Activated CD8-positive, alpha-beta T cell treated with anti-CD3 and anti-CD28 coated beads, Interleukin-2, amount 10 ng/mL, durations not matched to agents 7 days and 5 days (primary cell): Measurements from ENCODE around the gene EHBP1L1. TPM values are rescaled to one million over a fixed set of nuclear protein-coding genes. Genes with fewer than 3 reads are reported as not detected.

ENCODE experiments used
- ATAC-seq: fragments of 150-1000 bp; cut with Tn5 transposase; one replicate; pipeline ENCODE4 v1.10.0; 2021; ENCODE audit warnings: moderate library complexity
- CTCF ChIA-PET: fragments of 350-600 bp; sonication (Branson Sonifier 250); formaldehyde crosslinking; loops from one replicate; lab custom pipeline; 2021; ENCODE audit warnings: antibody characterized with exemption; lab: Charles Lee
- POLR2A ChIA-PET: fragments of 350-600 bp; sonication (Branson Sonifier 250); formaldehyde crosslinking; loops from one replicate; lab custom pipeline; 2021; ENCODE audit warnings: antibody characterized with exemption; lab: Charles Lee
- DNase-seq: peaks from one replicate; pipeline ENCODE4 v3.0.0-alpha.2; 2020
- H3K27ac Mint-ChIP-seq: one replicate; pipeline ENCODE4 v1.8.0; 2021; ENCODE audit warnings: mild to moderate bottlenecking, mixed read lengths
- H3K27me3 Mint-ChIP-seq: one replicate; pipeline ENCODE4 v1.8.0; 2021; ENCODE audit warnings: low read depth, mixed read lengths
- H3K36me3 Mint-ChIP-seq: one replicate; pipeline ENCODE4 v1.8.0; 2021; ENCODE audit warnings: low read depth, mixed read lengths
- H3K4me1 Mint-ChIP-seq: one replicate; pipeline ENCODE4 v1.8.0; 2021; ENCODE audit warnings: low read depth, mixed read lengths
- H3K4me3 Mint-ChIP-seq: one replicate; pipeline ENCODE4 v1.8.0; 2021; ENCODE audit warnings: mild to moderate bottlenecking, mixed read lengths
- H3K9me3 Mint-ChIP-seq: one replicate; pipeline ENCODE4 v1.8.0; 2022; ENCODE audit warnings: mixed read lengths; ENCODE audit not compliant: insufficient read depth
- total RNA-seq, 2 experiments: library from RNA; stranded (reverse); gene quantifications; one replicate each; pipeline ENCODE4 v1.2.3, GENCODE V29; 2021

Gene EHBP1L1
- total RNA-seq, 2 experiments from 2014 or later: 94.4 to 95.3 TPM

DNA sequence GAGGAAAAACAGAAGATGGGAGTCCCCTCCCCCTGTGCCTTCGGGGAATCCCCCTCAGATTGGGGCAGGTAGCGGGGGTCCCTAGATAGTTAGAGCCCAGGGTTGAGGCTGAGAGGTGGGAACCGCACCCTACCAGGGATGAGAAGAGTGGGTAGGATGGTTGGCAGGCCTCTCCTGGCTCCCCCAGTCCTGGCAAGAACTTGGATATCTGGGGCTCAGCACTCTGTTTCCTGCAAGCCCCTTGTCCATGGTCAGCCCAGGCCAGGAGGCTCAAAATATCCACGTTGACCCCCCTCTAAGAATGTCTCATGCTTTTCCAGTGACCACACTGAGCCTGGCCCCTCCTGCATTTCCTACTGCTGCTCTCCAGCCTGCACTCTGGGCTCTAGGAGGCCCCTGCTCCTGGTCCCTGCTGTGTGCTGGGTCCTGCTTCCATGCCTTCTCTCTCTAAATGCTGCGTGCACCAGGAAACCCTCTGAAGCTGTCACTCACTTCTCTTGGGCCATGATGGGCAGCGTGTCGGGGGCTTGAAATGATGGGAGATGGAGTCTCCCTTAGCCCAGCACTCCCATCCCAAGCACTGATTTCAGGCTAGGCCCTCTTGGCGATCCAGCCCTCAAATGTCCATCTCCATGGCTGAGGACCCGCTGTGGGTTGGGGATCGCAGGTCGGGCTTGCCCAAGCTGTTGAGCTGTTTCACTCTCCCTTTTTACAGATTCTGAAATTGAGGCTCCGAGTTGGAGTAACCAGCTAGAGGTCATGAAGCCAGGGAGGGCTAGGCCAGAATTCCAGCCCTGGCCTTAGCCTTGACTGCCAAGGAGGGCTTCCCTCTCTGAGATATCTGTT, 36.1 kb downstream of the EHBP1L1 start:
- no peaks in the 10 kb centered on the region for H3K9me3 Mint-ChIP-seq
- CTCF ChIA-PET: interaction anchor here (0.9 to 3.9 kb wide), 5 partner anchors 18 to 40 kb away, joined by 3 to 16 read pairs (median 3); partner anchors contain the start of genes EHBP1L1, FAM89B and KCNK7
- peak overlapping the region; percentile 90 for H3K27ac Mint-ChIP-seq
- DNase-seq (no peak), ATAC-seq (no peak)
- H3K4me1 Mint-ChIP-seq: peaks cover 54% of the 10 kb centered on the region
- H3K4me3 Mint-ChIP-seq: peak overlapping the region; percentile 86
- H3K27me3 Mint-ChIP-seq: no peaks in the 10 kb centered on the region
- POLR2A ChIA-PET: interaction anchor here (1.1 to 2.0 kb wide), 4 partner anchors 23 to 113 kb away, joined by 4 to 8 read pairs (median 6); partner anchors contain the start of genes MALAT1 and SIPA1
- peaks cover 45% of the 10 kb centered on the region for H3K36me3 Mint-ChIP-seq

DNA sequence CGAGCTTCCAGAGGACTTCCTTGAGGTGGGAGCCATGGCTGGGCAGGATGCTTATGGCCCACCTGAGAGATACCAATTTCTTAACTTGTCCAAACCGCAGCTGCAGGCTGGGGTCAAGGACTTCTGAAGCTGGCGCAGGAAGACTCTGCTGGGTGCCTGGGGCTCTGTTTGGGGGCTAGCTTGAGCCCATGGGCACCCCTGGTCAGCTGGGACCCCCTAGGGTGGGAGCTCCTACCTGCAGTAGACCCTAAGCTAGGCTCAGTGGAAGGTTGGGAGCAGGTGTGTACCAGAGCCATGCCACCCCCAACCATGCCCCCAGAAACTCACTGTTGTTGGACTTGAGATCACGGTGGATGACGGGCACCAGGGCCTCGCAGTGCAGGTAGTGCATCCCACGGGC, 36.8 kb downstream of the EHBP1L1 start:
- peak overlapping the region; percentile 97 for H3K27ac Mint-ChIP-seq
- ChIA-PET CTCF (interaction anchor here (0.8 to 3.9 kb wide), 6 partner anchors 10 to 41 kb away, joined by 3 to 16 read pairs (median 3); partner anchors contain the start of genes EHBP1L1, FAM89B and KCNK7), POLR2A (interaction anchor here (0.9 to 2.0 kb wide), 7 partner anchors 23 to 188 kb away, joined by 3 to 8 read pairs (median 5); partner anchors contain the start of genes MALAT1 and SIPA1)
- H3K4me1 Mint-ChIP-seq: peaks cover 60% of the 10 kb centered on the region
- H3K36me3 Mint-ChIP-seq: peaks cover 42% of the 10 kb centered on the region
- ATAC-seq (no peak), DNase-seq (no peak)
- no peaks in the 10 kb centered on the region for H3K27me3 Mint-ChIP-seq
- H3K4me3 Mint-ChIP-seq: peak overlapping the region; percentile 86
- H3K9me3 Mint-ChIP-seq: no peaks in the 10 kb centered on the region

DNA sequence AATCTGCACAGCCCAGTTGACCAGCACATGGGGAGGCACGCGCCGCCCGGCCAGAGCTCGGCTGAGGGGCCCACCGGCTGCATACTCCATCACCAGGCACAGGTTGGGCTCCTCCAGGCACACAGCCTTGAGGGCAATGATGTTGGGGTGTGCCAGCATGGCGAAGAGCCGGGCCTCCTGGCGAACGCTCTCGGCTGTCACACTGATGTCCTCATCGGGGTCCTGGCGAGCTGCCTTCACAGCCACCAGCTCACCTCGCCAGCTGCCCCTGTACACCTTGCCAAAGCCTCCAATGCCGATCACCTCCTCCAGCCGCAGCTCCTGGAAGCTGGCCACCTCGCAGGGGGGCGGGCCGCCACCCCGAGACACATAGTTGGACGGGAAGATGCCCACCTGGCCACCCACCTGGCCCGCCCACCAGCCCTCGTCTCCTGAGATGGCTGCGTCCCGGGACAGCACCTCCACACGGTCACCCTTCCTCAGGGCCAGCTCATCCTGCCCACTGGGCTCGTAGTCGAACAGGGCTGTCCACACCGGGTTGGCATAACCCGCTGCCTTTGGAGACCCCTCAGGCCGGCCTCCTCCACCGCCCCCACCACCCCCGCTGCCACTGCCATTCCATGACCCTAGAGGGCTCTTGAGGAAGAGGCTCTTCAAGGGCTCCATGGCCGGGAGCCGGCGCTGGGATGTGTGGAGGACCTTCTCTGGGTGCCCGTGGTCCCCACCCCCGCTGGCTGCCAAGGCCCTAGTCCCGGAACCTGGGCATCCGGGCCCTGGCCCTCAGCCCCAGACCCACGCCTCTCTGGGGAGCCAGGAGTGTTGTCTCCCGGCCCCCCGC, 37.5 kb downstream of the EHBP1L1 start:
- DNase-seq (no peak), ATAC-seq (no peak)
- no peaks in the 10 kb centered on the region for H3K9me3 Mint-ChIP-seq
- ChIA-PET POLR2A (interaction anchor here (0.6 to 2.5 kb wide), 12 partner anchors 24 to 191 kb away, joined by 3 to 24 read pairs (median 5); partner anchors contain the start of genes FAM89B, MALAT1, NEAT1 and SIPA1), CTCF (interaction anchor here (0.8 to 3.9 kb wide), 9 partner anchors 10 to 71 kb away, joined by 3 to 16 read pairs (median 7); partner anchors contain the start of genes EHBP1L1, FAM89B, KCNK7 and SIPA1)
- H3K4me1 Mint-ChIP-seq: peaks cover 60% of the 10 kb centered on the region
- peak overlapping the region; percentile 86 for H3K4me3 Mint-ChIP-seq
- peaks cover 37% of the 10 kb centered on the region for H3K36me3 Mint-ChIP-seq
- H3K27ac Mint-ChIP-seq: peak overlapping the region; percentile 97
- H3K27me3 Mint-ChIP-seq: no peaks in the 10 kb centered on the region

DNA sequence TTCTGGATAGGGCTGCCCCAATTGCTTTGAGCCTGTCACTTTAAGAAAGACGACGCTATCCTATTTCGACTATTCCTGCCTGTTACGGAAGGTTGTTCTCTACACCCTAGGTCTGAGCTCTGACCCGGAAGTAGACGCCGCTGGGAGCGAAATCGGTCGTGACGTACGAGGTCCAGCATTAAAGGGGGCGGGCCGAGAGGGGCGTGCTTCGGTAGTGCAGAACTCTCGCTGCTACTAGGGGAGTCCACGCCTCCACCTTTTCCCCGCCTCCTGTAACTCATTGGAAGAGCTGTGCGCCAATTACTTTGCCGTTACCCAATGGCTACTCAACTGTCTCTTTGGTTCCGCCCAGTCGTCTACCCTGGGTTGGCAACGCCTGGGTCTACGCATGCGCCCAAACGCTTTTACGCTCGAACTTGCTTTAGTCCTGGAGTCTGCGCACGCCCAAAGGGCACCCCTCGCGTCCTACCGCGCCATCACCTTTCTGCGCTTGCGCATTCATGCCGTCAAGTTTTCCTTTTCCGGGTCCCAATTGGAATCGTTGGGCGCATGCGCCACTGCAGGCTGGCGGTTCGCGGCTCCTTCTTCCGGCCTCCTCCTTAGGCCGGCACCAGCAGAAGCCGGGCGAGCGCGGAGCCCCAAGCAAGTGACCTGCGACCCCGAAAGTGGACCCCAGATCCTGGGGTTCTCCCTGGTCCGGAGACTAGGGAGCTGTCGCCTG, 39.5 kb downstream of the EHBP1L1 start, which contains the start of gene PCNX3:
Gene PCNX3, plus strand, starts transcription at position 548 of the 721 bp plus-strand sequence. CDS start 536 bp downstream, outside the sequence.
- ATAC-seq: peak; percentile 91
- Mint-ChIP-seq H3K27me3 (no peaks in the 10 kb centered on the region), H3K4me1 (peaks cover 44% of the 10 kb centered on the region), H3K27ac (peak within 1 kb of the TSS; percentile 97), H3K36me3 (peaks cover 34% of the 10 kb centered on the region), H3K4me3 (peak within 1 kb of the TSS; percentile 98), H3K9me3 (no peaks in the 10 kb centered on the region)
- DNase-seq: peak; percentile 100
- ChIA-PET CTCF (interaction anchor here (0.6 to 2.6 kb wide), 24 partner anchors 9 to 407 kb away, joined by 3 to 14 read pairs (median 4); partner anchors contain the start of genes AP5B1, EHBP1L1, FAM89B and MUS81), POLR2A (interaction anchor here (0.5 to 2.5 kb wide), 29 partner anchors 15 to 353 kb away, joined by 3 to 24 read pairs (median 4); partner anchors contain the start of genes CCDC85B, FAM89B, KAT5 and KCNK7)

DNA sequence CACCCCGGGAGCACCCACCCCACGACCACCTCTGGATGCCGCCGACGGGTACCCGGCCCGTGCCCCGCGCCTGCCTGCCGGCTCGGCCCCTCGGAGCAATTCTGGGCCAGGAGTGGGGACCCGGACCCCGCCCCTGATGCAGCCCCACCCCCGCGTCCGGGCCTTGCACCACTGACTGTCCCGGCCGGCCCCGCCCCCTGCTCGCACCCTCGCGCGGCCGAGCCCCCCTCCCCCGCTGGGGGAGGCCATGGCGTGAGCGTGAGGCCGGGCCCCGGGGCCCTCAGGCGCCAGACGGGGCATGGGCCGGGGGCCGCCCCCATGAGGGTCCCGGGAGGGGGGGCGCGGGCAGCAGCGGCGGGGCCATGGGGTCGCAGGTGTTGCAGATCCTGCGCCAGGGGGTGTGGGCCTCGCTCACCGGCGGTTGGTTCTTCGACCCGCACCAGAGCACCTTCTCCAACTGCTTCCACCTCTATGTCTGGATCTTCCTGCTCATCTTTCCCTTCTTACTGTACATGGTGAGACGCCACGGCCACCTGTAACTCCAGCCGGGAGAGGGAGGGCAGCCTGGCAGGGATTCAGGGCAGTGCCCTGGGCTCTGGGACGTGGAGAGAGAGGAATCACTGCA, 40.2 kb downstream of the EHBP1L1 start:
- H3K36me3 Mint-ChIP-seq: peaks cover 31% of the 10 kb centered on the region
- no peaks in the 10 kb centered on the region for H3K27me3 Mint-ChIP-seq
- H3K27ac Mint-ChIP-seq: peak overlapping the region; percentile 97
- ChIA-PET CTCF (interaction anchor here (1.0 to 2.6 kb wide), 18 partner anchors 8 to 286 kb away, joined by 3 to 14 read pairs (median 6); partner anchors contain the start of genes AP5B1, EHBP1L1, FAM89B and SIPA1), POLR2A (interaction anchor here (0.5 to 2.5 kb wide), 15 partner anchors 16 to 275 kb away, joined by 3 to 24 read pairs (median 4); partner anchors contain the start of genes CCDC85B, MALAT1 and SIPA1)
- H3K9me3 Mint-ChIP-seq: no peaks in the 10 kb centered on the region
- peaks cover 38% of the 10 kb centered on the region for H3K4me1 Mint-ChIP-seq
- ATAC-seq: peak; percentile 0
- peak overlapping the region; percentile 98 for H3K4me3 Mint-ChIP-seq
- DNase-seq: no peak

DNA sequence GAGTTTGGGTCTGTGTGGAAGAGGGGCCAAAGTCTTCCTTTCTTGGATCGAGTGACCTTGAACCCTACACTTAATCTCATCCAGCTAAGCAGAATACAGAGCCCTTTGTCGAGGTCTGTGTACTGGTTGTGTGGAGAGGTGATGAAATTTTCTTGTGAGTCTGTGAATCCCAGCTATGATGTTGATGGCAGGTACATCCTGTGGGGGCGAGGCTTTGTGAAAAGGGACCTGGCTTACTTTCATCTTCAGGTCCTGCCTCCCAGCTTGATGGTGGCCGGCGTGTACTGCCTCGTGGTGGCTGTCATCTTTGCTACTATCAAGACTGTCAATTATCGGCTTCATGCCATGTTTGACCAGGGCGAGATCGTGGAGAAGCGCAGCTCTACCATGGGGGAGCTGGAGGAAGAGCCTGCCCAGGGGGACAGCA, 40.7 kb downstream of the EHBP1L1 start:
- H3K27ac Mint-ChIP-seq: peak overlapping the region; percentile 95
- peak; percentile 66 for DNase-seq
- peaks cover 34% of the 10 kb centered on the region for H3K4me1 Mint-ChIP-seq
- ChIA-PET CTCF (interaction anchor here (0.7 to 2.0 kb wide), 8 partner anchors 9 to 243 kb away, joined by 3 to 10 read pairs (median 5); no protein-coding TSS in a partner anchor), POLR2A (interaction anchor here (0.5 to 1.9 kb wide), 9 partner anchors 10 to 237 kb away, joined by 3 to 12 read pairs (median 3); partner anchors contain the start of gene SIPA1)
- ATAC-seq: no peak
- H3K27me3 Mint-ChIP-seq: no peaks in the 10 kb centered on the region
- peaks cover 32% of the 10 kb centered on the region for H3K36me3 Mint-ChIP-seq
- peak overlapping the region; percentile 98 for H3K4me3 Mint-ChIP-seq
- no peaks in the 10 kb centered on the region for H3K9me3 Mint-ChIP-seq

DNA sequence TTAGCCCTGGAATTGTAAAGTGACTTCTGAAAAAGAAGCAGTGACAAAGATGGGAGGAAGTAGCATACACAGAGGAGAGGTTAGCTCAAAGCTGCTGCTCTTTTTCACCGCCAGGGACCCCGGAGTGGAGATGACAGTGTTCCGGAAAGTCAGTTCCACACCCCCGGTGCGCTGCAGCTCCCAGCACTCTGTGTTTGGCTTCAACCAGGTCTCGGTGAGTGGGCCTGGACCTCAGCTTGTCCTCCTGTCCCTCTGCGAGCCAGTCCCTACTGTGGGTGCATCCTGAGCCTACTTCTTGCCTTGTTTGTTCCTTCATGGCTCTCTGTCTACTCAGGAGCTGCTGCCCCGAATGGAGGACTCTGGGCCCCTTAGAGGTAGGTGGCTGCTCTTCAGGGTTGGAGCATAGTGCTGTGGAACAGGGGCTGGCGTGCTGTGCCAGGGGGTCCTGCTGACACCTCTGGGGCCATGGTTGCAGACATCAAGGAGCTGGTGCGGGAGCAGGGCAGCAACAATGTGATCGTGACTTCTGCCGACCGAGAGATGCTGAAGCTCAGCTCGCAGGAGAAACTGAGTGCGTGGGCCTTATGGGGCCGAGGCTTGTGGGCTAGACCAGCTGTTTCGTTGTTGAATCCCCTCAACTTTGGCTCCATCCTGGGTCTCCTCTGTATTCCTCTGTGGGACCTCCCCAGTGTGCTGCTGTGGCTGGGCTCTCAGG, 41.4 kb downstream of the EHBP1L1 start:
- peak overlapping the region; percentile 98 for H3K4me3 Mint-ChIP-seq
- H3K36me3 Mint-ChIP-seq: peaks cover 35% of the 10 kb centered on the region
- no peaks in the 10 kb centered on the region for H3K9me3 Mint-ChIP-seq
- peaks cover 30% of the 10 kb centered on the region for H3K4me1 Mint-ChIP-seq
- H3K27me3 Mint-ChIP-seq: no peaks in the 10 kb centered on the region
- peak overlapping the region; percentile 95 for H3K27ac Mint-ChIP-seq
- no peak for ATAC-seq
- ChIA-PET POLR2A (interaction anchor here (0.6 to 1.9 kb wide), 8 partner anchors 10 to 355 kb away, joined by 3 to 12 read pairs (median 3); partner anchors contain the start of gene SIPA1), CTCF (interaction anchor here (0.7 to 2.0 kb wide), 8 partner anchors 9 to 242 kb away, joined by 3 to 10 read pairs (median 5); no protein-coding TSS in a partner anchor)
- no peak for DNase-seq

DNA sequence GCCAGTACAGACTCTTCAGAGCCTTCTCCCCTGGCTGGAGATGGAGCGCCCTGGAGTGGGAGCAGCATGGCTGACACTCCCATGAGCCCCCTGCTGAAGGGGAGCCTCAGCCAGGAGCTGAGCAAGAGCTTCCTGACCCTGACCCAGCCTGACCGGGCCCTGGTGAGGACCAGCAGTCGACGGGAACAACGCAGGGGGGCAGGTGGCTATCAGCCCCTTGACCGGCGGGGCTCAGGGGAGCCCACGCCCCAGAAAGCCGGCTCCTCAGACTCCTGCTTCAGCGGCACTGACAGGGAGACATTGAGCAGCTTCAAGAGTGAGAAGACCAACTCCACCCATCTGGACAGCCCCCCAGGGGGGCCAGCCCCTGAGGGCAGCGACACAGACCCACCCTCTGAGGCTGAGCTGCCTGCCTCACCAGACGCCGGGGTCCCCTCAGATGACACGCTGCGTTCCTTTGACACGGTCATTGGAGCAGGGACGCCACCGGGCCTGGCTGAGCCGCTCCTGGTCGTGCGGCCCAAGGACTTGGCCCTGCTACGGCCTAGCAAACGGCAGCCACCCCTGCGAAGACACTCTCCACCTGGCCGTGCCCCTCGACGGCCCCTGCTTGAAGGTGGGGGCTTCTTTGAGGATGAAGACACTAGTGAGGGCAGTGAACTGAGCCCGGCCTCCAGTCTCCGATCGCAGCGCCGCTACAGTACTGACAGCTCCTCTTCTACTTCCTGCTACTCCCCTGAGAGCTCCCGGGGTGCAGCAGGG, 42.3 kb downstream of the EHBP1L1 start:
- Mint-ChIP-seq H3K4me3 (peak overlapping the region; percentile 15), H3K27ac (peak overlapping the region; percentile 43), H3K27me3 (no peaks in the 10 kb centered on the region), H3K4me1 (peaks cover 21% of the 10 kb centered on the region), H3K36me3 (peaks cover 34% of the 10 kb centered on the region), H3K9me3 (no peaks in the 10 kb centered on the region)
- POLR2A ChIA-PET: interaction anchor here (0.6 to 1.9 kb wide), 3 partner anchors 20 to 356 kb away, joined by 3 to 12 read pairs (median 5); partner anchors contain the start of gene SIPA1
- ATAC-seq (no peak), DNase-seq (no peak)
- CTCF ChIA-PET: interaction anchor here (0.8 to 2.0 kb wide), 2 partner anchors 35 to 78 kb away, joined by 3 to 5 read pairs; no protein-coding TSS in a partner anchor
